Mammary epithelial cell (primary cell): ENCODE measurements around the gene PRKD1.

Experiments used
- EZH2 ChIP-seq: IDR thresholded peaks from 2 replicates; pipeline ENCODE4 v1.6.1; 2012; ENCODE audit warnings: low read length, inconsistent platforms, borderline replicate concordance
- TF ChIP-seq, protein P1 (sequence below), 2 donors: IDR thresholded peaks in 1 of 2; conservative IDR thresholded peaks in 1 of 2; 2 replicates each; pipeline ENCODE4 v1.5.1; 2011 to 2012; ENCODE audit warnings: inconsistent platforms in 2 of 2, low read length in 2 of 2, mild to moderate bottlenecking in 2 of 2, control low read depth in 1 of 2, low read depth in 1 of 2; ENCODE audit not compliant: insufficient read depth in 1 of 2; ENCODE audit errors: extremely low read depth in 1 of 2

- TF ChIP-seq, protein P1, sequence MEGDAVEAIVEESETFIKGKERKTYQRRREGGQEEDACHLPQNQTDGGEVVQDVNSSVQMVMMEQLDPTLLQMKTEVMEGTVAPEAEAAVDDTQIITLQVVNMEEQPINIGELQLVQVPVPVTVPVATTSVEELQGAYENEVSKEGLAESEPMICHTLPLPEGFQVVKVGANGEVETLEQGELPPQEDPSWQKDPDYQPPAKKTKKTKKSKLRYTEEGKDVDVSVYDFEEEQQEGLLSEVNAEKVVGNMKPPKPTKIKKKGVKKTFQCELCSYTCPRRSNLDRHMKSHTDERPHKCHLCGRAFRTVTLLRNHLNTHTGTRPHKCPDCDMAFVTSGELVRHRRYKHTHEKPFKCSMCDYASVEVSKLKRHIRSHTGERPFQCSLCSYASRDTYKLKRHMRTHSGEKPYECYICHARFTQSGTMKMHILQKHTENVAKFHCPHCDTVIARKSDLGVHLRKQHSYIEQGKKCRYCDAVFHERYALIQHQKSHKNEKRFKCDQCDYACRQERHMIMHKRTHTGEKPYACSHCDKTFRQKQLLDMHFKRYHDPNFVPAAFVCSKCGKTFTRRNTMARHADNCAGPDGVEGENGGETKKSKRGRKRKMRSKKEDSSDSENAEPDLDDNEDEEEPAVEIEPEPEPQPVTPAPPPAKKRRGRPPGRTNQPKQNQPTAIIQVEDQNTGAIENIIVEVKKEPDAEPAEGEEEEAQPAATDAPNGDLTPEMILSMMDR (conservative IDR thresholded peaks at IDR 0.05 in 1 of 2, IDR thresholded peaks at IDR 0.05 in 1 of 2; ENCODE audit: extremely low read depth in 1 of 2, insufficient read depth in 1 of 2, low read depth in 1 of 2, low read length in 2 of 2) = no peak
- no peak for TF ChIP-seq EZH2
Measured at GRCh38 chr14:29754134-29754533, 173.5 kb downstream of the PRKD1 start.
